Measurements from ENCODE around the gene ELK4.

Gene ELK4

GRCh38 chr1:205616563-205617293 lies 15.1 kb downstream of the ELK4 start:
- Mint-ChIP-seq H3K9me3 (no peaks in the 10 kb centered on the region), H3K4me1 (peaks cover 50% of the 10 kb centered on the region), H3K27ac (no peak overlapping the region), H3K27me3 (no peaks in the 10 kb centered on the region), H3K4me3 (no peak overlapping the region)
- DNase-seq (no peak), ATAC-seq (peak; percentile 92)

- ATAC-seq (no peak), DNase-seq (no peak)
- H3K27me3 Mint-ChIP-seq, result no peaks in the 10 kb centered on the region
- peak overlapping the region in 1 of 2 donors; percentile 72 for H3K27ac Mint-ChIP-seq
- peaks cover 60% of the 10 kb centered on the region for H3K4me1 Mint-ChIP-seq
- no peaks in the 10 kb centered on the region for H3K9me3 Mint-ChIP-seq
- no peak overlapping the region for H3K4me3 Mint-ChIP-seq
These were observed 16.0 kb downstream of the ELK4 start for GRCh38 chr1:205615789-205616188.

- peaks cover 63% of the 10 kb centered on the region for H3K4me1 Mint-ChIP-seq
- H3K9me3 Mint-ChIP-seq, result no peaks in the 10 kb centered on the region
- no peak for DNase-seq
- no peak overlapping the region for H3K4me3 Mint-ChIP-seq
- H3K27ac Mint-ChIP-seq, result no peak overlapping the region
- H3K27me3 Mint-ChIP-seq, result no peaks in the 10 kb centered on the region
- no peak for ATAC-seq
These were observed 17.9 kb downstream of the ELK4 start for GRCh38 chr1:205613854-205614412.

- H3K4me3 Mint-ChIP-seq, result no peak overlapping the region
- H3K27me3 Mint-ChIP-seq, result no peaks in the 10 kb centered on the region
- no peak for ATAC-seq
- H3K9me3 Mint-ChIP-seq, result no peaks in the 10 kb centered on the region
- DNase-seq, result no peak
- H3K27ac Mint-ChIP-seq, result no peak overlapping the region
- peaks cover 63% of the 10 kb centered on the region for H3K4me1 Mint-ChIP-seq
These were observed 19.3 kb downstream of the ELK4 start for GRCh38 chr1:205612556-205612955.

- peaks cover 63% of the 10 kb centered on the region for H3K4me1 Mint-ChIP-seq
- ATAC-seq (no peak), DNase-seq (no peak)
- no peak overlapping the region for H3K27ac Mint-ChIP-seq
- H3K27me3 Mint-ChIP-seq, result no peaks in the 10 kb centered on the region
- H3K9me3 Mint-ChIP-seq, result no peaks in the 10 kb centered on the region
- H3K4me3 Mint-ChIP-seq, result no peak overlapping the region
These were observed 19.7 kb downstream of the ELK4 start for GRCh38 chr1:205612104-205612503.

- H3K4me3 Mint-ChIP-seq, result peak overlapping the region in 1 of 2 donors; percentile 14
- peak overlapping the region; percentile 54 to 63 for H3K27ac Mint-ChIP-seq
- H3K4me1 Mint-ChIP-seq, result peaks cover 53% of the 10 kb centered on the region
- DNase-seq, result no peak
- H3K27me3 Mint-ChIP-seq, result no peaks in the 10 kb centered on the region
- H3K9me3 Mint-ChIP-seq, result no peaks in the 10 kb centered on the region
- peak; percentile 23 for ATAC-seq
These were observed 20.8 kb downstream of the ELK4 start for GRCh38 chr1:205610901-205611466.

GRCh38 chr1:205610036-205610435 lies 21.8 kb downstream of the ELK4 start:
- no peak for DNase-seq
- no peak overlapping the region for H3K27ac Mint-ChIP-seq
- no peak overlapping the region for H3K4me3 Mint-ChIP-seq
- H3K27me3 Mint-ChIP-seq, result no peaks in the 10 kb centered on the region
- H3K4me1 Mint-ChIP-seq, result peaks cover 45% of the 10 kb centered on the region
- ATAC-seq, result no peak
- H3K9me3 Mint-ChIP-seq, result no peaks in the 10 kb centered on the region

GRCh38 chr1:205604825-205605505 lies 26.8 kb downstream of the ELK4 start:
- H3K9me3 Mint-ChIP-seq, result no peaks in the 10 kb centered on the region
- ATAC-seq (no peak), DNase-seq (no peak)
- no peak overlapping the region for H3K4me3 Mint-ChIP-seq
- H3K27ac Mint-ChIP-seq, result no peak overlapping the region
- H3K4me1 Mint-ChIP-seq, result peaks cover 30% of the 10 kb centered on the region
- H3K27me3 Mint-ChIP-seq, result no peaks in the 10 kb centered on the region

- no peak for ATAC-seq
- peak overlapping the region in 1 of 2 donors; percentile 6 for H3K27ac Mint-ChIP-seq
- no peak for DNase-seq
- H3K27me3 Mint-ChIP-seq, result no peaks in the 10 kb centered on the region
- no peak overlapping the region for H3K4me3 Mint-ChIP-seq
- no peaks in the 10 kb centered on the region for H3K9me3 Mint-ChIP-seq
- H3K4me1 Mint-ChIP-seq, result peaks cover 30% of the 10 kb centered on the region
These were observed 27.8 kb downstream of the ELK4 start for GRCh38 chr1:205604059-205604458.

GRCh38 chr1:205601205-205601604 lies 30.6 kb downstream of the ELK4 start:
- ATAC-seq, result no peak

GRCh38 chr1:205600085-205600484 lies 31.7 kb downstream of the ELK4 start:
- H3K27ac Mint-ChIP-seq, result peak overlapping the region; percentile 15 to 64
- peaks cover 52% of the 10 kb centered on the region for H3K4me1 Mint-ChIP-seq
- H3K27me3 Mint-ChIP-seq, result no peaks in the 10 kb centered on the region
- no peaks in the 10 kb centered on the region for H3K9me3 Mint-ChIP-seq
- DNase-seq (peak; percentile 33 to 36), ATAC-seq (peak; percentile 92)
- peak overlapping the region; percentile 23 to 25 for H3K4me3 Mint-ChIP-seq

More at GRCh38 chr1:205601205-205601604, 30.6 kb downstream of the ELK4 start:
- Mint-ChIP-seq H3K4me3 (no peak overlapping the region), H3K4me1 (peaks cover 42% of the 10 kb centered on the region), H3K27me3 (no peaks in the 10 kb centered on the region), H3K27ac (no peak overlapping the region), H3K9me3 (no peaks in the 10 kb centered on the region)
- no peak for DNase-seq

GRCh38 chr1:205599669-205600042 lies 32.2 kb downstream of the ELK4 start:
- Mint-ChIP-seq H3K27ac (peak overlapping the region; percentile 17 to 64), H3K27me3 (no peaks in the 10 kb centered on the region), H3K9me3 (no peaks in the 10 kb centered on the region), H3K4me3 (peak overlapping the region; percentile 21 to 25), H3K4me1 (peaks cover 57% of the 10 kb centered on the region)
- no peak for ATAC-seq
- no peak for DNase-seq

- DNase-seq, result no peak
- H3K27ac Mint-ChIP-seq, result peak overlapping the region; percentile 17 to 64
- no peaks in the 10 kb centered on the region for H3K27me3 Mint-ChIP-seq
- no peak overlapping the region for H3K4me3 Mint-ChIP-seq
- peaks cover 58% of the 10 kb centered on the region for H3K4me1 Mint-ChIP-seq
- no peak for ATAC-seq
- no peaks in the 10 kb centered on the region for H3K9me3 Mint-ChIP-seq
These were observed 32.8 kb downstream of the ELK4 start for GRCh38 chr1:205598841-205599668.

- Mint-ChIP-seq H3K27ac (no peak overlapping the region), H3K4me3 (no peak overlapping the region), H3K9me3 (no peaks in the 10 kb centered on the region), H3K27me3 (no peaks in the 10 kb centered on the region), H3K4me1 (peaks cover 64% of the 10 kb centered on the region)
- ATAC-seq (no peak), DNase-seq (no peak)
These were observed 34.0 kb downstream of the ELK4 start for GRCh38 chr1:205597691-205598314.

- H3K27me3 Mint-ChIP-seq, result no peaks in the 10 kb centered on the region
- DNase-seq (no peak), ATAC-seq (no peak)
- H3K4me3 Mint-ChIP-seq, result no peak overlapping the region
- no peaks in the 10 kb centered on the region for H3K9me3 Mint-ChIP-seq
- no peak overlapping the region for H3K27ac Mint-ChIP-seq
- H3K4me1 Mint-ChIP-seq, result peaks cover 69% of the 10 kb centered on the region
These were observed 34.9 kb downstream of the ELK4 start for GRCh38 chr1:205596876-205597275.
